ENCODE results near the gene GVQW3. TPM values are rescaled to one million over a fixed set of nuclear protein-coding genes. Genes with fewer than 3 reads are reported as not detected.

The GVQW3 gene
- total RNA-seq, 1 experiment from 2014 or later, result 4.7 TPM

DNA sequence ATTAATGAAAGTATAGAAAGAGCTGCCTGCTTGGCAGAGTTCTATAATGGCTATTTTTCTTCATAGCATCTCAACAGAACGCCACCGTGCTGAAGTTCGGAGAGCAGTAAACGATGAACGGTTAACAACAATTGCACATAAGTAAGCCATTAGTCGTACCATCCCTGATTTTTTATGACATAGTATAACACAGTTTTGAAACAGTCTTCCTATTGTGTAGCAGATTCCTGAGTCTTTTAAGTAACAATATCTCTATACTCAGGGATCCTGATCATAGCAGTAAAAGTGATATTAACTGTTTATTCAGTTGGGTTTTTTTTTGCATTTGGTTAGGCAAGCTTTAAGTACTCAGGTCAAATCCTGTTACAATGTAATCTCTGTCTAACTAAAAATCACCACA lies 72.1 kb downstream of the GVQW3 start (continued):
- TF ChIP-seq POLR2AphosphoS5 (IDR thresholded peaks at IDR 0.05; ENCODE audit: low read depth, low read length), result no peak
- no peak for TF ChIP-seq ZBTB33 (IDR thresholded peaks at IDR 0.05; ENCODE audit: extremely low read depth, insufficient replicate concordance, low read length)
- no peak for TF ChIP-seq YY1 (IDR thresholded peaks at IDR 0.05; ENCODE audit: extremely low read depth, insufficient replicate concordance, low read depth, low read length)
- no peak for TF ChIP-seq SIN3A (IDR thresholded peaks at IDR 0.05; ENCODE audit: low read depth)
- no peak for TF ChIP-seq EGR1 (IDR thresholded peaks at IDR 0.05; ENCODE audit: low read depth)

DNA sequence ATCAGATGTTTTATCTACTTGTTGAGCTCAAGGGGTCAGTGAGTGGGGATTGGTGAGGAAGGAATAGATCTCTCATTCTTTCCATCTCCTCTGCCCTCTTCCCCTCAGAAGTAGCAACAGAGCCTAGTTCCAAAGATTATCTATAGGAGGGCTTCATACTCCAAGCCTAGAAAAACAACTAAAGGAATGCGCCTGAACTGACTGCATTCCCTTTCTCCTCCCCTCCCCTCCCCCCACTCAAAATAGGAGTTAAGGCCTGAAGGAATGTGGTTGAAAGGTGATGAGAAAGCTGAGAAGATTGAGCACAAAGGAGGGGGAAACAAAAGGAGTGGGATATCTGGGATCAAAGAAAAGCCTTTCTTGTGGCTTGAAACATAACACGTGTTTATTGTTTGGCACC lies 74.2 kb downstream of the GVQW3 start:
- Histone ChIP-seq H2AFZ (ENCODE audit: low read depth, low read length, poor library complexity, severe bottlenecking) (no peak overlapping the region), H3K9ac (ENCODE audit: low read length) (no peak overlapping the region), H3K27me3 (ENCODE audit: insufficient read depth, low read length) (no peaks in the 10 kb centered on the region), H3K9me2 (ENCODE audit: insufficient read depth) (no peaks in the 10 kb centered on the region), H4K20me1 (ENCODE audit: insufficient read depth) (no peaks in the 10 kb centered on the region), H3K4me3 (replicated peaks in 1 of 2; ENCODE audit: low read depth in 1 of 2, low read length in 2 of 2) (no peak overlapping the region), H3K4me1 (ENCODE audit: control insufficient read depth in 1 of 2, insufficient read depth in 2 of 2, low read length in 2 of 2) (peaks cover 3 to 6% of the 10 kb centered on the region in 2 experiments; a peak in 1 of 4 replicates), H3K79me2 (ENCODE audit: insufficient read depth, low read length) (peaks cover 10% of the 10 kb centered on the region), H3K9me3 (ENCODE audit: control insufficient read depth in 1 of 2, insufficient read depth in 1 of 2, low read depth in 1 of 2, low read length in 2 of 2) (no peaks in the 10 kb centered on the region), H3K36me3 (ENCODE audit: control insufficient read depth in 1 of 2, insufficient read depth in 2 of 2, low read length in 2 of 2) (peaks cover 8% of the 10 kb centered on the region in 2 experiments; a peak in 2 of 4 replicates), H3K4me2 (ENCODE audit: low read length) (no peak overlapping the region), H3K27ac (ENCODE audit: low read depth, low read length) (no peak overlapping the region)
- CTCF ChIA-PET, result no interaction called here
- RAD21 ChIA-PET (ENCODE audit: low non-redundant PET in 1 of 2, low total read pairs in 2 of 2, uncharacterized antibody in 2 of 2, unreplicated experiment in 2 of 2), result no interaction called here
- no TSS peak for BruUV-seq (replicated peaks)
- intact Hi-C loops (cut with micrococcal nuclease), result no loop called here
- DNase-seq (ENCODE audit: low read depth, low spot score) (no peak), ATAC-seq (no peak)
- POLR2A ChIA-PET, result no interaction called here
- no peak for TF ChIP-seq POLR2A (IDR thresholded peaks at IDR 0.05; ENCODE audit: borderline replicate concordance, extremely low read depth, insufficient read depth, insufficient read length)

All from HCT116 (cell line).